AG04449 (cell line): ENCODE measurements around the gene ARMC12.

Source experiments
- CTCF ChIA-PET: fragments of 350-600 bp; formaldehyde crosslinking; extraction: SDS; loops from one replicate; lab custom pipeline; 2021; ENCODE audit warnings: antibody characterized with exemption; lab: Yijun Ruan, JAX
- POLR2A ChIA-PET: fragments of 400-600, 350-600 bp; formaldehyde crosslinking; extraction: SDS; loops from one replicate; lab custom pipeline; 2020; ENCODE audit warnings: antibody characterized with exemption, inconsistent platforms; lab: Yijun Ruan, JAX
- DNase-seq: peaks from one replicate; pipeline ENCODE4 v3.0.0-alpha.2; 2010; ENCODE audit warnings: low read depth, low spot score
- H3K4me3 ChIP-seq: 2 replicates; pipeline ENCODE4 v1.5.1; 2011; ENCODE audit warnings: low read depth, mild to moderate bottlenecking, control low read depth, low read length
- CTCF ChIP-seq: IDR thresholded peaks from one replicate; pipeline ENCODE4 v1.5.1; 2011; ENCODE audit warnings: mild to moderate bottlenecking, moderate library complexity, low read length, control low read depth, inconsistent platforms; ENCODE audit not compliant: insufficient read depth; ENCODE audit errors: missing control alignments

Gene ARMC12

DNA sequence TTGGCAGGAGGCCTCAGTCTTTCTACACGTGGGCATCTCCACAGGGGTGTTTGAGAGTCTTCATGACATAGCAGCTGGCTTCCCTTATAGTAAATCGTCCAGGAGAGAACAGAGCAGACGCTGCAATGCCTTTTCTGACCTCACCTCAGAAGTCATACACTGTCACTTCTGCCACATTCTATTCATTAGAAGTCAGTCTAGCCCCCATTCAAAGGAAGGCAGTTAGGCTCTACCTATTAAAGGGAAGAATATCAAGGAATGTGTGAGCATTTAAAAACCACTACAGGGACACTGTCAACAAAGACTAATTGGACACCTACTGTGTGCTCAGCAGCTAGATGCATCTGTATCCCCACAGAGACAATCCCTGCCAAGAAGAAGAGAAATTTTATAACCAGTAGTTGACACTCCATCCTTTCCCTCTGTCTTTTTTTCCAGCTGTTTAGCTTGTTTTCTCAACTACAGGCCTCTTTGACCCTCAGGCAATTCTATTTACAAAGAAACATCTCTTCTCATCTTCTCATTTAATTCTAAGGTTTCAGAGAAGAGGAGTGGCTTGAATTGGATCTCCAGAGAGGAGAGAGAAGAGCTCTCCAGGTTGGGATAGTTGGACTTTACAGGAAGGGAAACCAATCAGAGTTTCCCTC, 18.6 kb downstream of the ARMC12 start:
- no peak for DNase-seq
- ChIA-PET POLR2A (no interaction called here), CTCF (interaction anchor here (1.2 to 10.2 kb wide), 2 partner anchors 18 to 233 kb away, joined by 4 to 88 read pairs; partner anchors contain the start of gene ARMC12)
- H3K4me3 ChIP-seq = no peak overlapping the region
- no peak for TF ChIP-seq CTCF

GRCh38 chr6:35757456-35758123, 20.8 kb downstream of the ARMC12 start:
- H3K4me3 ChIP-seq = no peak overlapping the region
- CTCF ChIA-PET = interaction anchor here (0.7 to 1.9 kb wide), 7 partner anchors 18 to 183 kb away, joined by 3 to 6 read pairs (median 4); partner anchors contain the start of gene CLPS
- DNase-seq = no peak
- peak; percentile 31 for TF ChIP-seq CTCF
- POLR2A ChIA-PET = no interaction called here

- no peak overlapping the region for H3K4me3 ChIP-seq
- no peak for TF ChIP-seq CTCF
- ChIA-PET POLR2A (no interaction called here), CTCF (interaction anchor here (1.1 to 1.5 kb wide), 2 partner anchors 26 to 237 kb away, joined by 4 read pairs; no protein-coding TSS in a partner anchor)
- no peak for DNase-seq
Measured at GRCh38 chr6:35759426-35759825, 22.6 kb downstream of the ARMC12 start.

DNA sequence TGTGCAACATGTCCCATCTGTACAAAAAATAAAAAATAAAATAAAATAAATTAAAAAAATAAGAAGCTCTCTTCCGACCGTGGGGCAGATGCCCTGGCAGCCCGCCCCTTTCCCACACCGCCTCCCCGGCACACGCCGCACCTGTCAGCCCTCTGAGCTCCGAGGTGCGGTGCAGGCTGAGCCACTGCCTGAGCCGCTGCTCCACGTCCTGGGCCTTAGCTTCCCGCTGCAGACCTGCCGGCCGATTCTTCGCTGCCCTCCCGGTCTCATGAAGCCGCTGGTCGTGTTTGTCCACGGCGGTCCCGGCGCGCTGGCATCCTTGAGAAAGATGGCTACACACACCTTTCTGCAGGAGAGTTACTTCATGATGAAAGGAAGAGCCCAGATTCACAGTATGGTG, 28.9 kb downstream of the ARMC12 start:
- TF ChIP-seq CTCF = no peak
- POLR2A ChIA-PET = no interaction called here
- CTCF ChIA-PET = no interaction called here
- no peak overlapping the region for H3K4me3 ChIP-seq
- DNase-seq = no peak

- no peak overlapping the region for H3K4me3 ChIP-seq
- ChIA-PET CTCF (interaction anchor here (0.7 to 1.2 kb wide), 3 partner anchors 20 to 247 kb away, joined by 3 read pairs; no protein-coding TSS in a partner anchor), POLR2A (interaction anchor here (0.6 kb wide), 1 partner anchor 336 kb away, joined by 3 read pairs; no protein-coding TSS in a partner anchor)
- TF ChIP-seq CTCF = no peak
- no peak for DNase-seq
Measured at GRCh38 chr6:35769211-35769610, 32.4 kb downstream of the ARMC12 start.

DNA sequence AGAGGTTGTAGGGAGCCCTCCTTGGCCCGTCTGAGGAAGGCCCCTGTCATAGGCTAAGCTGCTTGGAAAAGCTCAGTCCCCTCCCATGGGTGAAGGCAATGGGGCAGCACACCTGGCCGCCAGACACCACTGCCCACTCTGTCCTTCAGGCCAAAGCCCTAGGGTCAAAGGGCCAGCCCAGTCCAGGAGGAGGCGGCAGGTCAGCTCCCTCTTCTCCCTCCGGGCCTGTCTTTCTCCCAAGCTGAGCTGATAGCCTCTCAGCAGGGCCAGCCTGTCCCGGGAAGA, 34.5 kb downstream of the ARMC12 start:
- CTCF ChIA-PET = interaction anchor here (1.0 kb wide), 1 partner anchor 249 kb away, joined by 3 read pairs; no protein-coding TSS in a partner anchor
- no peak for TF ChIP-seq CTCF
- DNase-seq = no peak
- no peak overlapping the region for H3K4me3 ChIP-seq
- POLR2A ChIA-PET = no interaction called here
